ENCODE results near the gene CLASP2.

The CLASP2 gene

DNA sequence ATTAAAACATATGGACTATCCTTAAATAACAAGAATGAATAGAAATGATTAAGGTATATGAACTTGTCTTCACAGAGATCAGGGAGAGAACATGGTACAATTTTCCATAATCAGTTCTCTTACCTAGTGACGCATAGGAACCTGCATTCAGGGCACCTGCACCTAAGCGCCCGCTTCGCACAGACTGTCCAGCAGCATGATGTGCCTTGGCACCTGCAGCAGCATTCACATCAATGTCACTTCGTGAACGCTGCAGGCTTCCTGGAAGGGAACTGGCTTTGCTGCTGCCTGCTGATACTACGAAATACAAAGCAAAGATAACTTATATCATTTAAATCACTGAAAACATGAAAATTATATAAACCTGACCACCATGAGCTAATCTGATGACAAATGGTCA, 115.2 kb downstream of the CLASP2 start:
- Histone ChIP-seq H3K27me3 (ENCODE audit: insufficient read depth, low read length, poor library complexity, severe bottlenecking) (no peaks in the 10 kb centered on the region), H3K9me2 (replicated peaks; ENCODE audit: low read depth, low read length) (no peaks in the 10 kb centered on the region), H3K4me3 (ENCODE audit: low read length, poor library complexity, severe bottlenecking) (no peak overlapping the region), H3K9me3 (ENCODE audit: insufficient read depth, low read depth, low read length) (no peaks in the 10 kb centered on the region), H2AFZ (ENCODE audit: low read length) (no peak overlapping the region), H3K4me2 (ENCODE audit: low read depth, low read length, poor library complexity, severe bottlenecking) (no peak overlapping the region), H3K9ac (ENCODE audit: low read depth, low read length, poor library complexity, severe bottlenecking) (no peak overlapping the region), H3K36me3 (ENCODE audit: insufficient read depth, low read length) (peaks cover 69% of the 10 kb centered on the region), H3K79me2 (ENCODE audit: insufficient read depth, low read length) (no peaks in the 10 kb centered on the region), H3F3A (ENCODE audit: low read depth) (no peaks in the 10 kb centered on the region), H3K4me1 (ENCODE audit: insufficient read depth, low read length, poor library complexity, severe bottlenecking) (no peaks in the 10 kb centered on the region), H4K20me1 (ENCODE audit: insufficient read depth, low read length, poor library complexity, severe bottlenecking) (no peaks in the 10 kb centered on the region)
- TF ChIP-seq EZH2phosphoT487 (IDR thresholded peaks at IDR 0.05; ENCODE audit: borderline replicate concordance) = no peak
- TF ChIP-seq, protein P1, sequence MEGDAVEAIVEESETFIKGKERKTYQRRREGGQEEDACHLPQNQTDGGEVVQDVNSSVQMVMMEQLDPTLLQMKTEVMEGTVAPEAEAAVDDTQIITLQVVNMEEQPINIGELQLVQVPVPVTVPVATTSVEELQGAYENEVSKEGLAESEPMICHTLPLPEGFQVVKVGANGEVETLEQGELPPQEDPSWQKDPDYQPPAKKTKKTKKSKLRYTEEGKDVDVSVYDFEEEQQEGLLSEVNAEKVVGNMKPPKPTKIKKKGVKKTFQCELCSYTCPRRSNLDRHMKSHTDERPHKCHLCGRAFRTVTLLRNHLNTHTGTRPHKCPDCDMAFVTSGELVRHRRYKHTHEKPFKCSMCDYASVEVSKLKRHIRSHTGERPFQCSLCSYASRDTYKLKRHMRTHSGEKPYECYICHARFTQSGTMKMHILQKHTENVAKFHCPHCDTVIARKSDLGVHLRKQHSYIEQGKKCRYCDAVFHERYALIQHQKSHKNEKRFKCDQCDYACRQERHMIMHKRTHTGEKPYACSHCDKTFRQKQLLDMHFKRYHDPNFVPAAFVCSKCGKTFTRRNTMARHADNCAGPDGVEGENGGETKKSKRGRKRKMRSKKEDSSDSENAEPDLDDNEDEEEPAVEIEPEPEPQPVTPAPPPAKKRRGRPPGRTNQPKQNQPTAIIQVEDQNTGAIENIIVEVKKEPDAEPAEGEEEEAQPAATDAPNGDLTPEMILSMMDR (conservative IDR thresholded peaks at IDR 0.05; ENCODE audit: low read length) = no peak

- Histone ChIP-seq H3K4me3 (ENCODE audit: low read length, poor library complexity, severe bottlenecking) (no peak overlapping the region), H2AFZ (ENCODE audit: low read length) (no peak overlapping the region), H3K4me2 (ENCODE audit: low read depth, low read length, poor library complexity, severe bottlenecking) (no peak overlapping the region), H3K4me1 (ENCODE audit: insufficient read depth, low read length, poor library complexity, severe bottlenecking) (no peaks in the 10 kb centered on the region), H3K79me2 (ENCODE audit: insufficient read depth, low read length) (no peaks in the 10 kb centered on the region), H3K9ac (ENCODE audit: low read depth, low read length, poor library complexity, severe bottlenecking) (no peak overlapping the region), H3K9me2 (replicated peaks; ENCODE audit: low read depth, low read length) (no peaks in the 10 kb centered on the region), H3K9me3 (ENCODE audit: insufficient read depth, low read depth, low read length) (no peaks in the 10 kb centered on the region), H3K36me3 (ENCODE audit: insufficient read depth, low read length) (peaks cover 29% of the 10 kb centered on the region), H4K20me1 (ENCODE audit: insufficient read depth, low read length, poor library complexity, severe bottlenecking) (no peaks in the 10 kb centered on the region), H3F3A (ENCODE audit: low read depth) (no peaks in the 10 kb centered on the region), H3K27me3 (ENCODE audit: insufficient read depth, low read length, poor library complexity, severe bottlenecking) (no peaks in the 10 kb centered on the region)
- TF ChIP-seq, protein P1 (conservative IDR thresholded peaks at IDR 0.05; ENCODE audit: low read length) = no peak
- TF ChIP-seq EZH2phosphoT487 (IDR thresholded peaks at IDR 0.05; ENCODE audit: borderline replicate concordance) = no peak
These were observed 120.8 kb downstream of the CLASP2 start for GRCh38 chr3:33597257-33597689.

- Histone ChIP-seq H3K4me1 (ENCODE audit: insufficient read depth, low read length, poor library complexity, severe bottlenecking) (no peaks in the 10 kb centered on the region), H3K4me3 (ENCODE audit: low read length, poor library complexity, severe bottlenecking) (no peak overlapping the region), H3K79me2 (ENCODE audit: insufficient read depth, low read length) (no peaks in the 10 kb centered on the region), H2AFZ (ENCODE audit: low read length) (no peak overlapping the region), H3F3A (ENCODE audit: low read depth) (no peaks in the 10 kb centered on the region), H3K36me3 (ENCODE audit: insufficient read depth, low read length) (peaks cover 20% of the 10 kb centered on the region; the same call in 1 of the 2 replicates), H3K9me3 (ENCODE audit: insufficient read depth, low read depth, low read length) (no peaks in the 10 kb centered on the region), H4K20me1 (ENCODE audit: insufficient read depth, low read length, poor library complexity, severe bottlenecking) (no peaks in the 10 kb centered on the region), H3K27me3 (ENCODE audit: insufficient read depth, low read length, poor library complexity, severe bottlenecking) (no peaks in the 10 kb centered on the region), H3K9ac (ENCODE audit: low read depth, low read length, poor library complexity, severe bottlenecking) (no peak overlapping the region), H3K4me2 (ENCODE audit: low read depth, low read length, poor library complexity, severe bottlenecking) (no peak overlapping the region), H3K9me2 (replicated peaks; ENCODE audit: low read depth, low read length) (no peaks in the 10 kb centered on the region)
- TF ChIP-seq, protein P1 (conservative IDR thresholded peaks at IDR 0.05; ENCODE audit: low read length) = no peak
- TF ChIP-seq EZH2phosphoT487 (IDR thresholded peaks at IDR 0.05; ENCODE audit: borderline replicate concordance) = no peak
These were observed 125.1 kb downstream of the CLASP2 start for GRCh38 chr3:33592999-33593398.

Measured in Loucy (cell line).